ENCODE data around the gene NAV3. TPM values are rescaled to one million over a fixed set of nuclear protein-coding genes. Genes with fewer than 3 reads are reported as not detected.

NAV3 gene
- total RNA-seq, 2 donors from 2014 or later: 0.08 TPM; not detected in 1

DNA sequence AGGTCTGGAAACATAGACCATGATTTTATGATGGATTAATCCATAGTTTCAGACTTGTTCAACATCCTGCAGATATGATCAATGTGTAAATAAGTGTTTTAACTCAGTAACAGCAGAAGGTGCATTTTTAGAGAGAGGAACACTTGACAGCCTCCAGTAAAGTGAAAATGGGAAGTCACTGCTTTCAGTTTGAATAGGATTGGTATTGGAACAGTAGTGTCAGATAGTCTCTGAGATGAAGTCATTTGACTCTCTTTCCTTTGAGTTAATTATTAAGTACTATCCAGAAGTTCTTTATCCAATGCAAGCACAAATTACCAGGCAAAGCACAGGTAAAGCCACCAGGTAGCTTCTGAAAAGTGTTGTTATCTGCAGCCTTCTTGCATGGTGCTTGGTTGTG is 14.5 kb upstream of the NAV3 start:
- Mint-ChIP-seq H3K27me3 (no peaks in the 10 kb centered on the region), H3K4me1 (no peaks in the 10 kb centered on the region), H3K4me3 (no peak overlapping the region), H3K36me3 (ENCODE audit: low read depth) (no peaks in the 10 kb centered on the region), H3K27ac (no peak overlapping the region)
- DNase-seq: no peak
- no peak for ATAC-seq
- no peaks in the 10 kb centered on the region for H3K9me3 ChIP-seq (ENCODE audit: control insufficient read depth, low read length, poor library complexity, severe bottlenecking)

DNA sequence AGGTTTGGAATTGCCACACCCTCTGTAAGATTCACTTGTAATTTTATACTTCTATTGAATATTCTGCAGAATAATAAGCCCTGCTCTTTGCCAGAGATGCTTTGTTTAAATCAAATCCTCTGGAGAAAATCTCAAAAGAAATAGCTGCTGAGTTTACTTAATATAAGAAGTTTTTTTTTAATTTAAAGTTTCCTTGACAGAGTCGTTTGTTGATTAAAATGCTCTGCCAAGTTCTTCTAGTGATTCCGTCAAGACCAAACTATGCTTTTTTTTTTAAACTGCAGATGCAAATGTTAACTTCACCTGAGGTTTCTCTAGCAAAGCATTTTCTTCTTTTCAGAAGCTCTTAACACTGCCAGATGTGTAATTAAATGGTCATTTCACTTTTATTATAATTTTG is 13.4 kb upstream of the NAV3 start:
- Mint-ChIP-seq H3K4me3 (no peak overlapping the region), H3K4me1 (no peaks in the 10 kb centered on the region), H3K36me3 (ENCODE audit: low read depth) (no peaks in the 10 kb centered on the region), H3K27me3 (no peaks in the 10 kb centered on the region), H3K27ac (no peak overlapping the region)
- DNase-seq (no peak), ATAC-seq (no peak)
- H3K9me3 ChIP-seq (ENCODE audit: control insufficient read depth, low read length, poor library complexity, severe bottlenecking): no peaks in the 10 kb centered on the region

DNA sequence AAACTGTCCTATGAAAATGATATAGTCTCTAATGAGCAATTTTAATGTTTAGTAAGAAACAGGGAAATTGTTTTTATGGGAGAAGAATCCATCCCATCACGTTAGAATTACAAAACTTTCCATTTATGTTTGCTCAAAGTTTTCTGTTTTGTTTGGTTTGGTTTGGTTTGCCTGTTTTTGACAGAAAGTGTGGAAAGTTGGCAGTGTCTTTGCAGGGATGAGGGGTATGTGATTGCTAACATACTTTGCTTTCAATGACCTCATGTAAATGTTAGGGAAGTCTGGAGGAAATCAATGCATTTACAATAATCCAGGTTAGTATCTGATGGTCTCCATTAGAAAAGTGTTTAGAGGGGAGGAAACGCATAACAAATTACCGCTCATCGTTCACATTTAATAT is 12.3 kb upstream of the NAV3 start:
- H3K27me3 Mint-ChIP-seq: no peaks in the 10 kb centered on the region

DNA sequence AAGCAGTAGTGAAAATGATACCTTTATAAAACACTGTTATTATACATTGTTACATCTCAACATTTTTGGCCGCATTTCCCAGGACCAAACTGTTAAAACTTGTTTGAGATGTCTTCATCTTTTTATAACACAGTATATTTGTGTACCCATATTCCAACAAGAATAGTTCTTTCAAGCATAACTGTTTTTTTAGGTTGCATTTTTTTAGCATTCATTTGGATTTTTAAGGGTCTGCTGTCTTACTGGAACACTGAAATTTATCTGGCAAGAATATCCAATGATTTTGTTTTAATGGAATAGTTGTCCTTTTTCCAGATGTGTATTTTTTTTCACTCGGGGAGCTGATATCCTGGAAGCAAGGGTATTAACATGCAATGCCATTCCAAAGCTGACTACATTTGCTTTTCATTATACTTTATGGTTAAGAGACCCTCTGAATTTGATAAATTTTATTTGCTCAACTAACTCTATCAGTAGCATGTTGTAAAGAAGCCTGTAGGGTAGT is 8.9 kb upstream of the NAV3 start:
- no peak overlapping the region for H3K4me3 Mint-ChIP-seq
- DNase-seq: no peak
- no peaks in the 10 kb centered on the region for H3K4me1 Mint-ChIP-seq
- no peaks in the 10 kb centered on the region for H3K36me3 Mint-ChIP-seq (ENCODE audit: low read depth)
- no peak overlapping the region for H3K27ac Mint-ChIP-seq
- H3K27me3 Mint-ChIP-seq: no peaks in the 10 kb centered on the region
- H3K9me3 ChIP-seq (ENCODE audit: control insufficient read depth, low read length, poor library complexity, severe bottlenecking): no peaks in the 10 kb centered on the region
- no peak for ATAC-seq

More for the DNA sequence above, 12.3 kb upstream of the NAV3 start:
- Mint-ChIP-seq H3K36me3 (ENCODE audit: low read depth) (no peaks in the 10 kb centered on the region), H3K4me3 (no peak overlapping the region), H3K4me1 (no peaks in the 10 kb centered on the region), H3K27ac (no peak overlapping the region)
- no peaks in the 10 kb centered on the region for H3K9me3 ChIP-seq (ENCODE audit: control insufficient read depth, low read length, poor library complexity, severe bottlenecking)
- no peak for ATAC-seq
- DNase-seq: no peak

DNA sequence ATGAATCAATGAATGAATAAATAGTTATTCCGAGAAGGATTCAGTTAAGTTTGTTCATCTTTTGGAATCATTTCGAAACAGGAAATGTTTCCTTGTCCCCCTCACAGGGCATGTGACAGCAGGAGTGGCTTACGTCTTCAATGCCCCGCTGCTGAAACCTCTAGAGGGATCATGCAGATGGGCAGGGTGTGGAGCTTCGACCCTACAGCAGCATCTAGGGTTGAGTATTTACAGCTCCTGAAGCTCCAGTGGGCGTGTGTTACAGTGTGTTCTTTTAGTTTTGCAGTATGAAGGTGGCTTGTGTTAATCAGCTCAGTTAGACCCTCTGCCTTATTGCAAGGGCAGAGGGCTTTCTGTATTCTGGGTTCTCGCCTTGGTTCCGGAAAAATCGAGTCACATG is 2.6 kb downstream of the NAV3 start:
- ATAC-seq: no peak
- Mint-ChIP-seq H3K27me3 (no peaks in the 10 kb centered on the region), H3K36me3 (ENCODE audit: low read depth) (no peaks in the 10 kb centered on the region), H3K4me1 (no peaks in the 10 kb centered on the region), H3K4me3 (no peak overlapping the region), H3K27ac (no peak overlapping the region)
- DNase-seq: no peak
- no peaks in the 10 kb centered on the region for H3K9me3 ChIP-seq (ENCODE audit: control insufficient read depth, low read length, poor library complexity, severe bottlenecking)

DNA sequence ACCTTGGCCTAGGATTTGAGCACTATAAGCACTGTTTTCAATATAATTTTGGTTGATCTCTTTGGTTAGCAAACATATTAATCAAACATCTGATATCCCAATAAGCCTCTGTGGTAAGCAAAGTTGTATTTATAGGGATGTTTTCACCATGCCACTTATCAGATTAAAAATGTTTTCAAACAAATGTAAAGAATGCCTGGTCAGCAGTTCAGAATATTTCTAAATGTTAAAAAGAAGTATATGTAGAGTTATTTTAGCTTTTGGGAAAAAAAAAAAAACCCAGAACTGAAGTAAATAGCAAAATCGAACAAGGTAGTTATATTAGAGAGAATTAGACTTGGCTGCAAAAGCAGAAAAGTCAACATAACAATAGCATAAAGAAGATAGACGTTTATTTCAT is 3.9 kb downstream of the NAV3 start:
- no peak for DNase-seq
- no peak for ATAC-seq
- Mint-ChIP-seq H3K36me3 (ENCODE audit: low read depth) (no peaks in the 10 kb centered on the region), H3K4me3 (no peak overlapping the region), H3K27ac (no peak overlapping the region), H3K4me1 (no peaks in the 10 kb centered on the region), H3K27me3 (no peaks in the 10 kb centered on the region)
- no peaks in the 10 kb centered on the region for H3K9me3 ChIP-seq (ENCODE audit: control insufficient read depth, low read length, poor library complexity, severe bottlenecking)

DNA sequence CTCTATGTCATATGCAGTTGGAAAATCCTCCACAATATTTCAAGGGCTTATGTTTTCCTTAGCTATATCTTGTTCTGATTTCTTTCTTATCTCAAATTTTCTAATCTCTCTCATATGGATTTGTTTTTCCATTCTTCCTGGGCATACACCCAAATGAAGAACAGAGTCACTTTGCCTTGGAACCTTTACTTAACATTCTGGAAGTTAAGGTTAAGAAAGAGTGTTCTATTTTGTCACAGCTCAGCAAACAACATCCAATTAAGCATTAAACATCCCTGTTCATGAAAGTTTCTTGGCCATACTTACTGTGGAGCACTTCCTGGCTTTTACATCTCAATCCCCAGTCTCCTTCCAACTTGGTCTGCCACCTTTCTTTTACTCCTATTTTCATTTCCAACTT is 5.3 kb downstream of the NAV3 start:
- H3K4me1 Mint-ChIP-seq: no peaks in the 10 kb centered on the region
- no peaks in the 10 kb centered on the region for H3K27me3 Mint-ChIP-seq
- no peak overlapping the region for H3K4me3 Mint-ChIP-seq
- no peaks in the 10 kb centered on the region for H3K36me3 Mint-ChIP-seq (ENCODE audit: low read depth)
- ATAC-seq (no peak), DNase-seq (no peak)
- H3K9me3 ChIP-seq (ENCODE audit: control insufficient read depth, low read length, poor library complexity, severe bottlenecking): no peaks in the 10 kb centered on the region
- no peak overlapping the region for H3K27ac Mint-ChIP-seq

DNA sequence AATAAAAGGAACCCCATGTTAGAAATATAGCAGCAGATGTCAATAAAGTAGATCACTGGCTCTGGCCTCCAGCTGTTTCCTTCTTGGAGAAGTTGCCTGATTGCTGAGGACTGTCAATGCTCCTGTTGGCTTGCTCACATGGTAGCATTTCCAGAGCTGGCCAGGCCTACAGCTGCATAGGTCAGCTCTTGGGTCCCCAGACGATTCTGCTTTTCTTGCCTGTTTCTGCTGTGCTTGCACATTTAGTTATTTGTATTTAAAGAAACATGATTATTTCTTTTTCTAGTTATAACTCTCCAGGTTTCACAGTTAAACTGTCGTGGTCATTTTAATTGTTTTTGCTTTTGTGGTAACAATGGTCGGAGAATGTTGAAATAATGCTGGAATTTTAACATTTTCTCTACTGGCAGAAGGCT is 7.2 kb downstream of the NAV3 start:
- Mint-ChIP-seq H3K27ac (no peak overlapping the region), H3K36me3 (ENCODE audit: low read depth) (no peaks in the 10 kb centered on the region), H3K4me3 (no peak overlapping the region), H3K27me3 (no peaks in the 10 kb centered on the region), H3K4me1 (no peaks in the 10 kb centered on the region)
- no peaks in the 10 kb centered on the region for H3K9me3 ChIP-seq (ENCODE audit: control insufficient read depth, low read length, poor library complexity, severe bottlenecking)
- ATAC-seq (no peak), DNase-seq (no peak)

DNA sequence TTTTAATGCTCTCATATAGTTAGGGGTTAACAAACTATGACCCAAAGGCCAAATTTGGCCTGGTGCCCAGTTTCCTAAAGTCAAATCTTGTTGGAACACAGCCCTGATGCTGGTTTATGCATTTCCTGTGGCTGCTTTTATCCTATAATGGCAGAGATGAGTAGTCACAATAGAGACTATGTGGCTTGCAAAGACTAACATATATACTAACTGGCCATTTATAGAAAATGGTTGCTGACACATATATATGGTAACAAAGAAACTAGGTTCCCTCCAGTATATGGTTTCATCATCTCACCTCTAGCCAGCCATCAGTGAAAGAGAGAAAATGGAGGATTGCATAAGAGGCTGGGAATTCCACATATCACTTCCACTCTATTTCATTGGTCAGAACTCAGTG is 10.8 kb downstream of the NAV3 start:
- Mint-ChIP-seq H3K4me3 (no peak overlapping the region), H3K27ac (no peak overlapping the region), H3K36me3 (ENCODE audit: low read depth) (no peaks in the 10 kb centered on the region), H3K27me3 (no peaks in the 10 kb centered on the region), H3K4me1 (no peaks in the 10 kb centered on the region)
- no peak for ATAC-seq
- no peak for DNase-seq
- no peaks in the 10 kb centered on the region for H3K9me3 ChIP-seq (ENCODE audit: control insufficient read depth, low read length, poor library complexity, severe bottlenecking)

DNA sequence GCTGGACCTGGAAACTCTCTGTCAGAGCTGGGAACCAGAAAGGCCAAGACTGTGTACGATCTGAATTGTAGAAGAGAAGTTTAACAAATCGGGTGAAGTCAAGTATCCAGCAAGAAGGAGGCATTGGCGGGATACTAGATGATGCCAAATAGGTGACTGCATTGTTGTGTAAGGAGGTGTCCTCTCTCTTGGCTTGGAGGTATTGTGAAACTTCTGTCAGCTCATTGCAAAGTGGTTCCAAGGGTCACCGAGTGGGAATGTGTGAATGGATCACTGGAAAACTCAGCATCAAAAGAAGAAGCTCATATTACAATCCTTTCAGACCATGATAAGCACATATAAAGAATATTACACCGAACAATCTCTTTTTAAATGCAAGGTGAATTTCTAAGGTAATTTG is 11.7 kb downstream of the NAV3 start:
- Mint-ChIP-seq H3K4me1 (no peaks in the 10 kb centered on the region), H3K27me3 (no peaks in the 10 kb centered on the region), H3K27ac (no peak overlapping the region), H3K36me3 (ENCODE audit: low read depth) (no peaks in the 10 kb centered on the region), H3K4me3 (no peak overlapping the region)
- no peak for DNase-seq
- ATAC-seq: no peak
- no peaks in the 10 kb centered on the region for H3K9me3 ChIP-seq (ENCODE audit: control insufficient read depth, low read length, poor library complexity, severe bottlenecking)

DNA sequence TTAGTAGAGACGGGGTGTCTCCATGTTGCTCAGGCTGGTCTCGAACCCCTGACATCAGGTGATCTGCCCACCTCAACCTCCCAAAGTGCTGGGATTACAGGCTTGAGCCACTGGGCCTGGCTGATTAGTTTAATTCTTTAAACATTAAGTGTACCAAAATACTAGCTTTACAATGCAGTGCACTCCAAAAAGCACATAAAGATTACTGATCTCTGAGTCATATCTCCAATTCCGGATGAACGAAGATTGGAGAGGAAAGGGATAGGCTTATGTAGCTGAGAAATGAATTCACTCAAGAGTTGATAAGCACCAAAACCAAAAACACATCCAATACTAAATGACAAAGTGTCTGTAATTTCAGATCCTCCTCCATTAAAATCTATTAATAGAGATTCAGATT is 15.1 kb downstream of the NAV3 start:
- Mint-ChIP-seq H3K27me3 (no peaks in the 10 kb centered on the region), H3K27ac (no peak overlapping the region), H3K4me1 (no peaks in the 10 kb centered on the region), H3K36me3 (ENCODE audit: low read depth) (no peaks in the 10 kb centered on the region), H3K4me3 (no peak overlapping the region)
- ATAC-seq (no peak), DNase-seq (no peak)
- no peaks in the 10 kb centered on the region for H3K9me3 ChIP-seq (ENCODE audit: control insufficient read depth, low read length, poor library complexity, severe bottlenecking)

DNA sequence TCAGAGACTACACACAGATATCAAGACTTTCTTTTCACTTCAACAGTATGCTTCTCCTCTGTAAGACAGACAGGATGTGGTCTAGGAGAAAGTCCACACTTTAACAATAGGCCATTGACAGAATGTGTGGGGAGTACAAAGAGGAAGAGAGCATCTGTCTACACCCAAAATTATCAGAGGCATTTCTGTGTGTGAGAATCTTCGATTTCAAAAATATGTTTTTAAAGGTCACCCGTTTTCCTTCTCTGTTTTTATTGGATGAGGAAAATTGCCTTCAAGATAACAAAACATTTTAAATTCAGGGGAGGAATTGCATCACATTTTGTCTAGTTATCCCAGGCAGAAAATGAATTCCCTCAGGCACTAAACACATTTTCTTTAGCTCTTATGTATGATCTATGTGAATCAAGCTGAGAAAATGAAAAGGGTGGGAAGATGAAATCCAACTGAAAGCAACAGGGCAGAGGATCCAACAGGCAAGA is 16.4 kb downstream of the NAV3 start:
- no peak for ATAC-seq
- H3K27ac Mint-ChIP-seq: no peak overlapping the region
- H3K36me3 Mint-ChIP-seq (ENCODE audit: low read depth): no peaks in the 10 kb centered on the region
- no peaks in the 10 kb centered on the region for H3K4me1 Mint-ChIP-seq
- H3K9me3 ChIP-seq (ENCODE audit: control insufficient read depth, low read length, poor library complexity, severe bottlenecking): no peaks in the 10 kb centered on the region
- no peak for DNase-seq
- no peak overlapping the region for H3K4me3 Mint-ChIP-seq
- no peaks in the 10 kb centered on the region for H3K27me3 Mint-ChIP-seq

DNA sequence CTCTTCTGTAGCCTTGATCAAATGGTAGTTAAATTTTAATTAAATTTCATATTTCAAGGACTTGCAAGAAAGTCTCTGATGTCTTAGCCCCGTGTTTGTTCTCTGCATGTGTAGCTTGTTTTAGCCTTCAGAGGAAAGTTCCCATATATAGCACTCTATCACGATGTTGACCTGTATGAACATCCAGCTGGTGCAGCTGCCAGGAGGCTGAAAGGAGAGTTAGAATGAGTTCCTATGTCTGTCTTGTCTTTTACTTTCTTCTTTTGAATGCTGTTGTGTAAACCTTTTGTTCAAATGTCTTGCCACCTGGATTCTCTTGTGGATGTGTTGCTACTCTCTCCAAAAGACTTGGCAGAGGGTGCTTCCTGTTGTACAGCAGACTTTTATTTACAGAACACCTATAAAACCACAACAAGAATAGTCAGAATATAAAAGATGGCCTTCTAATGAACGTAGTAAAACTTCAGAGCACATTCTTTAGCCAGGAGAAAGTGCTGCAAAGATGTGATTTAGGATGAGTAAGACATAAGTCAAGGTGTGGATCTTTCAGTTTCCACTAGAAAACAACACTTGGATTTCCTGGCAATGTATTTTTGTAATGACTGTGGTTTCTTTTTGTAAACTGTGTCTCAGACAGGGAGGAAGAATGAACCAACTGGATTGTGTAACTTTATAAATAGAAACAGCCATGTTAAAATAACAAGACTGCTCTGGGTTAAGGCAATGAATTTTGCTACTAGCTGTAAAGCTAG is 17.2 kb downstream of the NAV3 start:
- no peak overlapping the region for H3K27ac Mint-ChIP-seq
- no peaks in the 10 kb centered on the region for H3K36me3 Mint-ChIP-seq (ENCODE audit: low read depth)
- no peak for ATAC-seq
- no peak overlapping the region for H3K4me3 Mint-ChIP-seq
- no peaks in the 10 kb centered on the region for H3K4me1 Mint-ChIP-seq
- H3K9me3 ChIP-seq (ENCODE audit: control insufficient read depth, low read length, poor library complexity, severe bottlenecking): no peaks in the 10 kb centered on the region
- no peak for DNase-seq
- no peaks in the 10 kb centered on the region for H3K27me3 Mint-ChIP-seq

DNA sequence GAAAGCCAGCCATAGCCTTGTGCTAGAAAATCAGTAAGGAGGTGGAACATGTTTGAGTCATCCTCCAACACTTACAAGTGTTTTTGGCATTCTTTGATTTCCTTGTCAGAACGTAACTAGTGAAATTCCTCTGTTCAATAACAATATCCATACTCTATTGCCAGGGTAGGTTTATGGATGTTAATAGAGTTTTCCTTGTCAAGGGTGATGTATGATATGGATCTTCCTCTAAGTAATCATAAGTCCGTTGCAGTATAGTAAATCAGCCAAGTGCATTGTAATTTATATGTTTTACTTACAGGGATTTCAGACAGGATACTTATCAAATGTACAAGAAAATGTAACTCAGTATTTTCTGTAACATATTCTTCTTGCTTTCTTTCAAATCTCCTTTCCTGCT is 19.4 kb downstream of the NAV3 start:
- DNase-seq (no peak), ATAC-seq (no peak)
- Mint-ChIP-seq H3K36me3 (ENCODE audit: low read depth) (no peaks in the 10 kb centered on the region), H3K4me3 (no peak overlapping the region), H3K27ac (no peak overlapping the region), H3K27me3 (no peaks in the 10 kb centered on the region), H3K4me1 (no peaks in the 10 kb centered on the region)
- no peaks in the 10 kb centered on the region for H3K9me3 ChIP-seq (ENCODE audit: control insufficient read depth, low read length, poor library complexity, severe bottlenecking)
